ENCODE data around the gene PVRIG.
"Not testable (repeated sequence)": the region's sequence is repeated elsewhere in the genome, so short reads cannot be mapped to it uniquely, and the experiment has no call there.

PVRIG gene

DNA sequence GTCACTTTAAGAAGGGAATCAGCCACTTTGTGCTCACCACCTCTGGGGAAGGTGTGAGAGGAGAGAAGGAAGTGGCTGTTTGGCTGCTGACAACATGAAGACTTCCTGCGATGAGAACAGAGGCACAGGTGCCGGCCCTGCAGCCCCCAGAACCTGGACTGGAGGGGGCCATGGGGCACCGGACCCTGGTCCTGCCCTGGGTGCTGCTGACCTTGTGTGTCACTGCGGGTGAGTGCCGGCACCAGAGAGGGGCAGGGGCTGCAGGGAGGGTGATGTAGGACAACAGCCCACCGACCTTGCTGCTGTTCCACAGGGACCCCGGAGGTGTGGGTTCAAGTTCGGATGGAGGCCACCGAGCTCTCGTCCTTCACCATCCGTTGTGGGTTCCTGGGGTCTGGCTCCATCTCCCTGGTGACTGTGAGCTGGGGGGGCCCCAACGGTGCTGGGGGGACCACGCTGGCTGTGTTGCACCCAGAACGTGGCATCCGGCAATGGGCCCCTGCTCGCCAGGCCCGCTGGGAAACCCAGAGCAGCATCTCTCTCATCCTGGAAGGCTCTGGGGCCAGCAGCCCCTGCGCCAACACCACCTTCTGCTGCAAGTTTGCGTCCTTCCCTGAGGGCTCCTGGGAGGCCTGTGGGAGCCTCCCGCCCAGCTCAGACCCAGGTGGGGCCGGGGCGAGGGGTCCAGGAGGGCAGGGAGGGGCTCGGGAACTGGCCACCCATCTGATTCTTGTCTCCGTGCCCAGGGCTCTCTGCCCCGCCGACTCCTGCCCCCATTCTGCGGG is at the start of gene PVRIG:
PVRIG (plus strand) TSS at position 149 of the 785 bp plus-strand sequence; CDS start at position 171, 22 bp downstream.
- not testable (repeated sequence) for DNase-seq

DNA sequence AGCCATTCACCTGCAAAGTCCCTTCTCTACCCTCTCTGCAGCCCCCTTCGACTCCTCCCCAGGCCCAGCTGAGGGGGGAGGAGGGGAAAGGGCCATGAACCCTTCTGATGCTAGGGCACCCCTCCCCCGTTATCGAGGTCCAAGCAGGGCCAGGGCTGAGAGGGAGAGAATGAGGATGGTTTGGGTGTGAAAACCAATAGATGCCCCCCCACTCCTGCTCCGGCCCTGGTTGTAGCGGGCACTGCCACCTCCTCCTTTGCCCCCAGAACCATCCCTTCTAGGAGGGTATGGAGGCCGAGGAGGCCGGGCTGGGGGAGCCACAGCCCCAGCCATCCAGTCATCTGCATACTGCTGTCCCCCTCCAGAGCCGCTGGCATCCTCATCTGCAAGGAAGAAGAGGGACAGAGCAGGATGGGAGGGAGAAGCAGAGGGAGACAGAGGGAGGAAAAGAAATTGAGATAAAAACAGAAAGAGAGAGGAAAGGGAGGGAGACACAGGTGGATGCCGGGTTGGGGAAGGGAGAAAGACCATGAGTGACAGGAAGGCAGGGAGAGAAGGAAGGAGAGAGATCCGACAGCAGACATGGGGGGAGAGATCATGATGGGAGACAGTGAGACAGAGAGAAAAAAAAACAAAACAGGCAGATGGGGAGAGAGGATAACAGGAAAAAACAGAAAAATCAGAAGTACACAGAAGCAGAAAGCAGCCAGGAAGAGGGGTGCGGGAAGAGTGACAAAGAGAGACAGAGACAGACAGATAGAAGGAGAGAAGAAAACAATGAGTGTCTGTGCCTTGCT is 49.5 kb upstream of the PVRIG start:
- DNase-seq = no peak

- DNase-seq = no peak
These were observed 48.6 kb upstream of the PVRIG start for GRCh38 chr7:100171087-100171681.

DNA sequence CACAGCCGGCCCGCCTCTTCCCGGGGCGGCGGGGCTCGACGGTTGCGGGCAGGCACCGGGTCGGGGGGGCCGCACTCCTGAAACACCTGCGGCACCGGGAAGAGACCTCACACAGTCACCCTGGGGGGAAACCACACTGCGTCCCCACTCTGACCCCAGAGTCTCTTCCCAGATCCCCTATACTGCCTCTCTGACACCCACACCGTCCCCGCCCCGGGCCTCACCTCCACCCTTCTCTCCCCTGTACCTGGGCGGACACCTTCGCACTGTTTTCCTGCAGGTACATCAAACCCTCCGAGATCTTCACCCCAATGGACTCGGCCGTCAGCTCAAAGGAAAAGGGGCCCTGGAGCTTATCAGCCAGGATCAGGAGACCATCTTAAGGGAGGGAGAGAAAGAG is 47.9 kb upstream of the PVRIG start:
- DNase-seq = no peak

DNA sequence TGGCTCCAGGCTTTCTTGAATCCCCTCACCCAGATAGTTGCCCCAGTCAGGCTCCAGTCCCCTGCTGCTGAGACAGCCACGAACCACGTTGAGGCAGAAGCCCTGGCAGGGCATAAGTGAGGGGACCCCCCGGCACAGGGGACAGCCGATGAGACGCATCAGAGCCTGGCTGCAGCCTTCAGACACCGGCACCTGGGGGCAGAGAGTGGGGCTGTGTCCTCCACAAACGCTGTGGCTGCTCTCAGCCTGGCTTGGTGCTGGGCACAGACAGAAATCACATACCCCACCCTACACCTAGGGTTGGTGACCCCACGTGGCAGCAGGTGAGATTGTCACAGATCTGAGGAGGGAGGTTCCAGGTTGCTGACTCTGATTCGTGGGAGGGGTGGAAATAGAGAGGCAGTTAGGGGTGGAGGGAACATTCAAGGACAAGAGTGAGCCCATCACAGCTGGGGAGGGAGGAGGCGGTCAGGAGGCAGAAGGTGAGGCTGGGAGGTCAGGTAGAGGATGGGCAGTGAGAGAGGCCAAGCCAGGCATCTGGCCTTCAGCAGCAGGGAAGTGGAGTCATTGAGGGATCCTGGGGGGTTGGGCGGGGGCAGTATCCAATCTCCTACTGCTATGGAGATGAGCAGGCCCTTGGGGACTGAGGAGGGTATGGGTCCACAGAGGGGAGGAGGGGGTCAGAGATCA is 45.8 kb upstream of the PVRIG start:
- DNase-seq = no peak

DNA sequence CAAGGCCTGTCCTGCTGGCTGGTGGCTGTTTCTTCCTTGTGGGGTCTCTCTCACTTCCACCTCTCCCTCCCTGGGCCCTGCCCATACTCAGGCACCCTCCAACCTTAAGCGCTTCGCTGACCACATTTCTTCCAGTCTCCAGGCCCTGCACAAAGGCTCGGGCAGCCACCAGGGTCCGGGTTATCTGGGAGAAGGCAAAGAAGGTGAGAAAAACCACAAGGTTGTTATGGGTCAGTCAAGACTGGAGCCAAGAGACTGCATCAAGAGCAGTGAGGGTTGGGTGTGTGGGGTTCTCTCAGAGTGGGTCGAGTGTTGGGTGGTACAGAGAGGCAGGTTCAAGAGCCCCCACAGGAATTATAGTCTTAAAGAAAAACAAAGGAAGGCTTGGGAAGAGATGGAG is 45.2 kb upstream of the PVRIG start:
- no peak for DNase-seq

GRCh38 chr7:100175296-100175935 is 44.3 kb upstream of the PVRIG start:
- no peak for DNase-seq

DNA sequence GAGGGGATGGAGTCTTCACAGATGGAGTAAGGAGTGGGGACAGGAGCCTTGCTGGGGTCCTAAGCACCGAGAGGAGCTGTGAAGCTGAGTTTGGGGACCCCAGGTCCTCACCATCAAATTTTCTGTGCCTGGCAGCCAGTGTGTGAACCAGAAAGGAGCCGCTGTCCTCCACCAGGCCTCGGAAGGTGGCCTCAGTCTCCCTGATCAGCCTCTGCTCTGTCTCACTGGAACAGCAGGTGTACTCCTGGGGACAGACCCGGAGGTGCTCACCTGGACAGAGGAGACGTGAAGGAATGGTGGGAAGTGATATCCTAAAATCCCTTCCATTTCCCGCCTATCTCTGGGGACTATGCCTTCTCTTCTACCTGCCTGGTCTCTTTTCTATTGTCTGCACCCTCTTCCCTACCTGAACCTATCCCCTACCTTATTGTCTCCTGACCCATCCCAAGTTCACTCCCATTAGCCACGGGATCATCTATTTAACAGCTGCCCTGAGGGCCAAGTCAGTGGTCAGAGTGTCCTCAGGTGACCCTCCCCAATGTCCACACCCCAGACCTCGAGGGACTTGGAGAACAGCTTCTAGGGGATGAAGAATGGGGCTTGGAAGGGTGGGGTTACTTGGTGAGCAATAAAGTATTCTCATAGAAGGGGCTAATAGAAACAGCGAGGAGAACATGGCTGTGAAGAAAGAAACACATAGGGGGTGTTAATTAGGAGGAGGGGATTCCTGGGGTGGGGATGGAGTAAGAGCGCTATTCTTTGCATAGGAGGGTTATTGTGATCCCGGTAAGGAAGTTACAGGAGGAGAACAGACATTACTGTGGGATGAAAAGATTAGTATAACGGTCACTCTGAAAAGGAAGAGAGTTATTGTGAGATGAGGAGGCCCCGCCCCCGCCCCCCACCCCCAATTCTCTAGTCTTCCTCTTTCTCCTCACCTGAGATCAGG is 43.4 kb upstream of the PVRIG start:
- DNase-seq = no peak

DNA sequence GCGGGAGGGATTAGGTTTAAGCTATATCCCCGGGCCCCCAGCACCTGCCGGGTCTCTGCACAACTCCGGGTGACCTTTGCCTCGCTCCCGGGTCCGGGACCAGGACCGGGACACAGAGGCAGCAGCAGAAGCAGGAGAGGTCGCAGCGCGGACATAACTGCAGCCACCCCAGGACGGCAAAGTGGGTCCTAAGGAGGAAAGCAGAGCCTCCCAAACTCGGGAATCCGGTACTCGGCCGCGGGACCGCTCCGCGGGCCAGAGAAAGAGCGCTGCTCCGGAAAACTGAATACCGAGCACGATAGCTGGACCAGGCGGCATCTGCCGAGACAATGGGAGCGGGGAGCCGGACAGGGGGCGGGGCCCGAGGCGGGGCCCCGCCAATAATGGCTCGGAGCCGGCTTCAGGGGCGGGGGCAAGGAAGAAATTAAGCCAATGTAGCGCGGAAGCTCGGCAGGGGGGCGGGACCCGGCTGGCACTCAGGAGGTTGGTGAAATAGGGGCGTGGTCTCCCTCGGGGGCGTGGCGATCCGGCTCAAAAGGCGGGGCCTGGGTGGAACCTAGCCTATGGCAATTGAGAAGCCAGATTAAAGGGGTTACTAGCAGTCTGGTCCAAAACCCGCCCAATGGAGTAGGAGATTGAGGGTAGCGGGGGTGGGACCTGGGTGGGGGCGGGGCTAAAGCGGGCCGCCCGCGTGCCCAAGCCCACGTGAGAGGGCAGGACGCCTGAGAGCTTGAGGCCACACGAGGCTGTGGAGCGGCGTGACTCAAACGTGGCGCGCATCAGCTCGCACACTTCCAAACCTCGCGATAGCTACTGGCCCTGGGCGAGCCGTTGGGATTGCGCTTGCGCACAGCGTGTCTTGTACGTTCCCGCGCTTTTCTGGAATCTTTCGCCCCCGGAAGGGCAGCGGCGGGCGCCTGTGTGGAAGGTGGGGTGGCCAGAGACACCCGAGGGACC is 42.4 kb upstream of the PVRIG start, which contains the start of the genes GPC2 and STAG3:
GPC2 (minus strand) TSS at position 337 of the 957 bp plus-strand sequence; CDS start at position 155, 182 bp downstream.
STAG3 (plus strand) TSS at position 874 of the 957 bp plus-strand sequence. CDS start 2,639 bp downstream, outside the sequence.
- DNase-seq = peak; percentile 94

DNA sequence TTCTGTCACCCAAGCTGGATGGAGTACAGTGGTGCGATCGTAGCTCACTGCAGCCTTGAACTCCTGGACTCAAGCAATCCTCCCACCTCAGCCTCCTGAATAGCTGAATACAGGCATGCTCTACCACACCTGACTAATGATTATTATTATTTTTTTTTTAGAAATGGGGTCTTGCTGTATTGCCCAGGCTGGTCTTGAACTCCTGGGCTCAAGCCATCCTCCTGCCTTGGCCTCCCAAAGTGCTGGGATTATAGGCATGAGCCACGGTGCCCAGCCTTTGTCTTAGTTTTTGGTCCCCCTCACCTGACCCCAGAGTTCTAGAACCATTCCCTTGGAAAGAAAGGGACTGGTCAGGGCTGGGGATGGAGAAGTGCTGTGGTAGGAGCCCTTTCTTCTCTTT is 39.7 kb upstream of the PVRIG start:
- not testable (repeated sequence) for DNase-seq

- not testable (repeated sequence) for DNase-seq
These were observed 37.1 kb upstream of the PVRIG start for GRCh38 chr7:100182616-100183015.

DNA sequence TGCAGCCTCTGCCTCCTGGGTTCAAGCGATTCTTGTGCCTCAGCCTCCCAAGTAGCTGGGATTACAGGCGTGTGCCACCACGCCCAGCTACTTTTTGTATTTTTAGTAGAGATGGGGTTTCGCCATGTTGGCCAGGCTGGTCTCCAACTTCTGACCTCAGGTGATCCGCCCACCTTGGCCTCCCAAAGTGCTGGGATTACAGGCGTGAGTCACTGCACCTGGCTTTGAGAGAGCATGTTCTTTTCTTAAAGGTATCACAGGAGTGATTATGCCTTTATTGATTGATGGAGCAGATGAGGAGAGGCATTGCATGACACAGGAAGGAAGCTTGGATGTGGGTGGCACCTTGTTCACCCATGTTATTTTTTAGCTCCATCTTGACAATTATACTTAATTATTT is 36.7 kb upstream of the PVRIG start:
- not testable (repeated sequence) for DNase-seq

DNA sequence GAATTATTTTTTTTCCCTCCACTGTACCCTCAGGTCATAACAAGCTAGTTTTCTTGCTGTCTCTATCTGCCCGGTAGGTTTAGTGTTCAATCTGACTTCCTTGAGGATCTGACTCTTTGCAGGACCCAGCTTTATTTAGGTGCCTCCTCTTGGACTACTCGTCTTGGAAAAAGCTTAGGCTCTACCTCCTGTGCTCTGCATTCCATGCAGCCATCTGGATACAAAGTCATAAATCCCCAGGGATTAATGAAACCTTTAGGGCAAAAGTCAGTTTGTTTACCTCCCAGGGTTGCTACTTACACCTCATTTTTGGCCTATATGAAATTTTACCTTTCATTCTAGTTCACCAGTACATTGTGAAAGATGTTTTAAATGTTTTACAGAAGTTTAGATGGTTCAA is 34.0 kb upstream of the PVRIG start:
- DNase-seq = no peak

DNA sequence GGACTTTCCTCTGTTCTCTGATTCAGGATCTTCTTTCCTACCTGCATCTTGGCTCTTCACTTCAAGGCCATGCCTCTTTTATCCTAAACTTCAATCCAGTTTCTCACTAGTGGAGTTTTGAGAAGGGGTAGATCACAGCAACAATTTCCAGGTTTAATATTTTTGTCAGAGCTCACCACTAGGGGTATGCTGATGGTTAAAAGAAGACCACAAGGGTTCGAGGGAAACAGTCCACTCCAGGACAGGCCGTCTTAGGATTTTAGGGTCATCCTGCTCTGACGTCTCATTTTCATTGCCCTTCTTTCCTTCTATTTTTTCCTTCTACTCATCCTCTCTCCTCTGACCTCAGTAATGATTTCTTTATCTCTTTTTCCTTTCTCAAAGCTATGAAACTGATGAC is 30.7 kb upstream of the PVRIG start:
- DNase-seq = no peak

GRCh38 chr7:100190048-100190711 is 29.6 kb upstream of the PVRIG start:
- DNase-seq = peak; percentile 62

DNA sequence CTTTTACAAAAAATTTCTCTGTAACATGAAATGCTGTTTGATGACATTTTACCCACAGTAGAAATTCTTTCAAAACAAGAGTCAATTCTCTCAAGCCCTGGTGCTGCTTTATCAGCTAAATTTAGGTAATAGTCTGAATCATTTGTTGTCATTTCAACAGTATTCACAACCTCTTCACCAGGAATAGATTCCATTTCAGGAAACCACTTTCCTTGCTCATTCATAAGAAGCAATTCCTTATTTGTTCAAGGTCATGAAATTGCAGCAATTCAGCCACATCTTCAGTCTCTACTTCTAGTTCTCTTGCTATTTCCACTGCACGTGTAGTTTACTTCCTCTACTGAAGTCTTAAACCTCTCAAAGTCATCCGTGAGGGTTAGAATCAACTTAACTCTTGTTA is 28.0 kb upstream of the PVRIG start:
- DNase-seq = no peak

GRCh38 chr7:100192281-100192862 is 27.4 kb upstream of the PVRIG start:
- not testable (repeated sequence) for DNase-seq

DNA sequence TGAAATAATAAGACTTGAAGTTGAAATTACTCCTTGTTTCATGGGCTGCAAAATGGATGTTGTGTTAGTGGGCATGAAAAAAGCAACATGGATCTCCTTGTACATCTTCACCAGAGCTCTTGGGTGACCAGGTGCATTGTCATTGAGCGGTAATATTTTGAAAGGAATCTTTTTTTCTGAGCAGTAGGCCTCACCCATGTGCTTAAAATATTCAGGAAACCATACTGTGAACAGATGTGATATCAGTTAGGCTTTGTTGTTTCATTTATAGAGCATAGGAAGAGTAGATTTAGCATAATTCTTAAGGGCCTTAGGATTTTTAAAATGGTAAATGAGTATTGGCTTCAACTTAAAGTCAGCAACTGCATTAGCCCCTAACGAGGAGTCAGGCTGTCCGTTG is 26.8 kb upstream of the PVRIG start:
- DNase-seq = no peak

GRCh38 chr7:100195222-100195621 is 24.5 kb upstream of the PVRIG start:
- no peak for DNase-seq

All from hematopoietic multipotent progenitor cell treated with erythropoietin and hydrocortisone succinate and interleukin-3 and kit ligand, for 8 days (in vitro differentiated cells).